ENCODE measurements around the gene CDK7. TPM values are rescaled to one million over a fixed set of nuclear protein-coding genes. Genes with fewer than 3 reads are reported as not detected.

CDK7 gene
- total RNA-seq, 1 donor from 2014 or later, result 29.6 TPM

DNA sequence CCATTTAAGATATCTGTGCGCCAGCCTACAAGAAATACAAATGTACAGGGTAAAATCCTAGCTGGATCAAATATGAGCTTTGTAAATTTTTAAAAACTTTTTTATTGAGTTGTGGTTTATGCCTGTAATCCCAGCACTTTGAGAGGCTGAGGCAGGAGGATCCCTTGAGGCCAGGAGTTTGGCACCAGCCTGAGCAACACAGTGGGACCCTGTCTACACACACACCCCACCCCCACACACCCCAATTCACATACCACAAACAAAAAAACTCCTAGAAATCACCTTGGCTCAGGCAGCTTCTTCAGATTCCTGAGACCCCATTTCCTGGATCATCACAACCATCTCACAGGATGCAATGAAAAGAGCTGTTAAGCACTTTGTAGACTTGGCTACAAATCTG lies 46.4 kb downstream of the CDK7 start:
- H3K4me1 ChIP-seq, result no peaks in the 10 kb centered on the region
- ATAC-seq, result no peak
- intact Hi-C loops (cut with DNase I), result no loop called here
- peaks cover 85% of the 10 kb centered on the region for H3K36me3 ChIP-seq
- H3K27me3 ChIP-seq (ENCODE audit: low read depth), result no peaks in the 10 kb centered on the region
- no peak overlapping the region for H3K4me3 ChIP-seq
- TF ChIP-seq, protein P1, sequence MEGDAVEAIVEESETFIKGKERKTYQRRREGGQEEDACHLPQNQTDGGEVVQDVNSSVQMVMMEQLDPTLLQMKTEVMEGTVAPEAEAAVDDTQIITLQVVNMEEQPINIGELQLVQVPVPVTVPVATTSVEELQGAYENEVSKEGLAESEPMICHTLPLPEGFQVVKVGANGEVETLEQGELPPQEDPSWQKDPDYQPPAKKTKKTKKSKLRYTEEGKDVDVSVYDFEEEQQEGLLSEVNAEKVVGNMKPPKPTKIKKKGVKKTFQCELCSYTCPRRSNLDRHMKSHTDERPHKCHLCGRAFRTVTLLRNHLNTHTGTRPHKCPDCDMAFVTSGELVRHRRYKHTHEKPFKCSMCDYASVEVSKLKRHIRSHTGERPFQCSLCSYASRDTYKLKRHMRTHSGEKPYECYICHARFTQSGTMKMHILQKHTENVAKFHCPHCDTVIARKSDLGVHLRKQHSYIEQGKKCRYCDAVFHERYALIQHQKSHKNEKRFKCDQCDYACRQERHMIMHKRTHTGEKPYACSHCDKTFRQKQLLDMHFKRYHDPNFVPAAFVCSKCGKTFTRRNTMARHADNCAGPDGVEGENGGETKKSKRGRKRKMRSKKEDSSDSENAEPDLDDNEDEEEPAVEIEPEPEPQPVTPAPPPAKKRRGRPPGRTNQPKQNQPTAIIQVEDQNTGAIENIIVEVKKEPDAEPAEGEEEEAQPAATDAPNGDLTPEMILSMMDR (IDR thresholded peaks at IDR 0.05), result no peak
- no peak overlapping the region for H3K27ac ChIP-seq
- DNase-seq, result no peak
- H3K9me3 ChIP-seq, result no peaks in the 10 kb centered on the region

DNA sequence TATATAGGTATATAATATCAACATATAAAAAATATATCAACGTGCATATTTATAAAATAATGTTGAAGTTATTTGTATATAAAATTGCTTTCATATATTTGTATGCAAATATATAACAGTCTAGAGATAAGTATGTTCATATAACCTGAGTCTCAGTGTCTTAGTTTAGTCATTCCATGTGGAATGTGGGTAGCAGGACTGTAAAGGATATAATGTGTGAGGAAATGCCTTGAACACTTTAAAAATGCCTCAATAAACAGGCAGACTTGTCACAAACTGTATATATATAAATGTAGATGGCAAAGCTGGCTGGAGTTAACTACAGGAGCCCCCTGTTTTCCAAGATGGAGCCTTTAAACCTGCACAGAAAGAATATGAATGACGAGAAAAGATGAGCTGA lies 49.5 kb downstream of the CDK7 start:
- H3K27me3 ChIP-seq (ENCODE audit: low read depth), result no peaks in the 10 kb centered on the region
- intact Hi-C loops (cut with DNase I), result no loop called here
- H3K36me3 ChIP-seq, result peaks cover 56% of the 10 kb centered on the region
- DNase-seq (no peak), ATAC-seq (no peak)
- TF ChIP-seq, protein P1 (IDR thresholded peaks at IDR 0.05), result no peak
- H3K4me1 ChIP-seq, result no peaks in the 10 kb centered on the region
- no peak overlapping the region for H3K27ac ChIP-seq
- no peaks in the 10 kb centered on the region for H3K9me3 ChIP-seq
- H3K4me3 ChIP-seq, result no peak overlapping the region

DNA sequence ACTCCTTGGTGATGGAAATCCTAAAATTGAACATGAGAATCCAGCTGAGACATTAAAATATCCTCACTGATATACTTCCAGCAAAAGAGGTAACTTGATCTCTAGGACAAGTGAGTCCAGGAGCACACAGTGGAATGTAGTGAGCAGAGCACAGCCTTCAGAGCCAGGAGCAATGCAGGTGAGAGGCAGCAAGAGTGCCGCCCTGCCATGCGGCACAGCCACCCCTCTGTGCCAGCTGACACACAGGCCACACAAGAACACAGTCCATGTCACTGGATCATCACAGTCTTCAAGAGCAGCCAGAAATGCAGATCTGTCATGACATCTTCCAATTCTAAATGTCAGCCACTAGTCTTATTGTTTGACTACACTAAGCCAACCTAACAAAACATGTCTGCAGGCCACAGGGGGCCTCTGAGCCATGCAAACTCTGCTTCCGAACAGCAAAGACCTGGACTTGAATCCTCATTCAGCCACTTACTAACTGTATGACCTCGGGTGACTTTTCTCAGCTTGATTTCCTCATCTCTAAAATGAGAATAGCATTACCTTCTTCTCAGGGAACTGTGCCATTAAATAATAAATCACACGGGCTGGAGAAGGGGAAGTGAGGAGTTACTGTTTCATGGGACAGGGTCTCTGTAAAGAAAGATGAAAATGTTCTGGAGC lies 50.9 kb downstream of the CDK7 start:
- TF ChIP-seq, protein P1 (IDR thresholded peaks at IDR 0.05), result no peak
- no peaks in the 10 kb centered on the region for H3K27me3 ChIP-seq (ENCODE audit: low read depth)
- H3K36me3 ChIP-seq, result peaks cover 42% of the 10 kb centered on the region
- ATAC-seq (no peak), DNase-seq (no peak)
- H3K4me3 ChIP-seq, result no peak overlapping the region
- no peaks in the 10 kb centered on the region for H3K9me3 ChIP-seq
- no peaks in the 10 kb centered on the region for H3K4me1 ChIP-seq
- intact Hi-C loops (cut with DNase I), result no loop called here
- H3K27ac ChIP-seq, result no peak overlapping the region

DNA sequence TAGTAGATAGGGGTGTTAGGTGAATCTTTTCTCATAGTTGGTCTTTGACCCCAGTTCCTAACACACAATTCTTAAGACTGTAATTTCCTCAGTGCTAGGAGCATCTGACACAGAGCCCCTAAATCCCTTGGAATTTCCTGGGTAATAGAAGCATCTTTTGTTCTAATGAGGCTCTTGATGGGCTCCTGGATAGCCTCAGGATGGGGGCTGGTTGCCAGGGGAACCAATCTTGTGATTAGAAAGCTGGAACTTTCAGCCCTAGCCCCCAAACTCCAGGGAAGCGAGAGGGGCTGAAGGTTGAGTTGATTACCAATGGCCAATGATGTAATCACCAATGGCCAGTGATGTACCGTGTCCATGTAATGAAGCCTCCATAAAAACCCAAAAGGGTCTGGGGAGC lies 53.4 kb downstream of the CDK7 start:
- no peaks in the 10 kb centered on the region for H3K27me3 ChIP-seq (ENCODE audit: low read depth)
- no peak overlapping the region for H3K4me3 ChIP-seq
- peaks cover 33% of the 10 kb centered on the region for H3K36me3 ChIP-seq
- no peaks in the 10 kb centered on the region for H3K9me3 ChIP-seq
- ATAC-seq (no peak), DNase-seq (no peak)
- TF ChIP-seq, protein P1 (IDR thresholded peaks at IDR 0.05), result no peak
- intact Hi-C loops (cut with DNase I), result no loop called here
- H3K27ac ChIP-seq, result no peak overlapping the region
- H3K4me1 ChIP-seq, result no peaks in the 10 kb centered on the region

DNA sequence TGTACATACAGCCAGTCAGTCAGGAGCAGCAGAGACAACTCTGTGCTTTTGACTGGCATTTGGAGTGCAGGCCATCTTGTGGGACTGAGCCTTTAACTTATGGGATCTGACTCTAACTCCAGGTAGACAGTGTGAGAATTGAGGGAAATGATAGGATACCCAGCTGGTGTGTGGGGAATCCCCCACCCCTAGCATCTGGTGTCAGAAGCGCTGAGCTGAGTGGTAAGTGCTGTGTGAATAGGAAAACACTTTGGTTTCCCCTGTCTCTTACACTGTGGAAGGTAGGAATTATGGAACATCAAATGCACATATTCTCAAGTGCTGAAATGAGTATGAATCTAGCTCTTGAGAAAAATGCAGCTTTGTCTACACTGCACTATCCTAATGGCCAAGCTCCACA lies 54.0 kb downstream of the CDK7 start:
- peaks cover 39% of the 10 kb centered on the region for H3K36me3 ChIP-seq
- no peak for ATAC-seq
- intact Hi-C loops (cut with DNase I), result no loop called here
- no peaks in the 10 kb centered on the region for H3K4me1 ChIP-seq
- H3K27me3 ChIP-seq (ENCODE audit: low read depth), result no peaks in the 10 kb centered on the region
- H3K4me3 ChIP-seq, result no peak overlapping the region
- no peak for DNase-seq
- TF ChIP-seq, protein P1 (IDR thresholded peaks at IDR 0.05), result no peak
- H3K27ac ChIP-seq, result no peak overlapping the region
- H3K9me3 ChIP-seq, result no peaks in the 10 kb centered on the region

All from lower lobe of right lung (tissue), 2 donors.